Activated T-cell treated with anti-CD3 and anti-CD28 coated beads for 1 hour (primary cell): Measurements from ENCODE around the gene SHOX.
"Not testable (repeated sequence)": the region's sequence is repeated elsewhere in the genome, so short reads cannot be mapped to it uniquely, and the experiment has no call there.

Source experiments
- DNase-seq: peaks from one replicate; pipeline ENCODE4 v3.0.0-alpha.2; 2020; ENCODE audit warnings: low read depth

SHOX gene

DNA sequence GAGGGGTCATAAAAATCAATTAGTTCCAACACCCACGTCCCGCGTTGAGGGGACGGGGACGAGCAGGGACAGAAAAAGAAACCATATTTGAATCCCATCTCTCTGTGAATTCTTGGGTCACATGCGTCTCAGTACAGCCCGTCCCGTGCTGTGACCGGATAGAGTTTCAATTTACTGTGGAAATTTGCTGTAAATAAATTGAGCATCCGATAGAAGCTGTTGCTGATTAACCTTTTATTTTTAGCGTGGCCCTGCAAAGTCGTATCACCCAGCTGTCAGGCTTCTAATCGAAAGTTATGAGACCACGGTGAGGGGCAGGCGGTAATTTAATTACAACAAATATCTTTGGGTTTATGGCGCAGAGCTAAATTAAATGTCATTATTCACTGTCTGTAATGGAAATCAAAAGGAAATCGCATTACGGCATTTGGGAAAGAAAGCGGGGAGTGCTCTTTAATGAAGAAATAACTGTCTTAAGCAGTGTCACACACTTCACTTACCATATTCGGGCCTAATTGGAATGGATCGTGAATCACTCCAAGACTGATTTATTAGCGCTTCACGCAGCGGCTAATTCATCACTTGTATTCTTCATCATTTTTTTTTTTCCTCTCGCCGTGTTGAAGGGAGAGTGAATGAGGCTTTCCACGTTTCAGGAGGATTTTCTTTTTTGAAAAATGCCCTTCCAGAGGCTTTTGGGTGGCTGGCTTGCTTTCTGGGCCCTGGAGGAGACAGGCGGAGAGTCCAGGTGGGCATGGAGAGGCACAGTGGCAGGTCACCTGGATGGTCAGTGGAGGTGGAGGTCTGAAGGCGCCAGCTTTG lies 7.3 kb downstream of the SHOX start:
- DNase-seq: no peak

DNA sequence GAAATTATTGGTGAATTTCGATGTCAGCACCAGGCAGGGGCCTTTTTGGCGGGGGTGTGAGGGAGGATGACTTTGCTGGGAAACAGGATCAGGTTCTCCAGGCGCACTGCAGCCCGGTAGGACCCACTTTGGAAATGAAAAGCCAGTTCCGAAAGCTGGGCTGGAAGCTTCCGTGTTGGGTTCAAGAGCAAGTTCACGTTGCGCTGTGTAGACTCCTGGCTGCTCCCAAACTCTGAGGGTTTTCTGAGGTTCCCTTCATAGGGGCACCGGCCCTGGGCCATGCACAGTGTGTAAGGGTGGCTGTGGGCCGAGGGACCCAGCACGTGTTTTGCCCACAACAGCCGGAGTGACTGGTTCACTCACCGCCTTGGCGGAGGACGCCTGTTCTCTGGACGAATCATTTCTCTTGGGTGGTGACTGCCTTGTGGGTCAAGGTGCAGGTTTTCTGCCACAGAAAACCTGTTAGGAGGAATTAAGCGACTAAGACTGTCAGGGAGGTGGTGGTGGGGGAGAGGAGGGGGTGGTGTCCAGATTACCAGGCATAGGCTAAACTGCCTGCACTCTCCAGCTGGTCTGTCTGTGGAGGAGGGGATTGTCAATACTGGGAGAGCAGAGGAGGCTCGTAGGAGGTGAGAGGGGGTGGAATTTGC lies 8.0 kb downstream of the SHOX start:
- no peak for DNase-seq

DNA sequence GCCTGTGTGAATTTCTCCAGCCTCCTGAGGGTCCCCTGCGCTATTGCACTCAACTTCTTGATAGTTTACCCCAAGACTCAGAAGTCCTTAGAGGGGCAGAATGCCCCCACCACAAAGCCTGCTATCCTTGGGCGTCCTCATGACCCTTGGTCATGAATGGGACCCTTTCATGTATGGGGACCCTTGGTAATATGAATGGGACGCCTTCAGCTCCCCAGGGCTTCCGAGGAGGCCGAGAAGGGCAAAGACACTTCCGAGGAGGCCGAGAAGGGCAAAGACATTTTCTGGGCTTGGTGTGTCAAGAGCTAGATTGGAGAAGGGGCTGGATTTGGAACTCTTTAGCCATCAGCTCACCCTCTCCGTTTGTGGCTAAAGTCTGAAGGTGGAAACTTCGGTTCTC lies 8.6 kb downstream of the SHOX start:
- DNase-seq: no peak

DNA sequence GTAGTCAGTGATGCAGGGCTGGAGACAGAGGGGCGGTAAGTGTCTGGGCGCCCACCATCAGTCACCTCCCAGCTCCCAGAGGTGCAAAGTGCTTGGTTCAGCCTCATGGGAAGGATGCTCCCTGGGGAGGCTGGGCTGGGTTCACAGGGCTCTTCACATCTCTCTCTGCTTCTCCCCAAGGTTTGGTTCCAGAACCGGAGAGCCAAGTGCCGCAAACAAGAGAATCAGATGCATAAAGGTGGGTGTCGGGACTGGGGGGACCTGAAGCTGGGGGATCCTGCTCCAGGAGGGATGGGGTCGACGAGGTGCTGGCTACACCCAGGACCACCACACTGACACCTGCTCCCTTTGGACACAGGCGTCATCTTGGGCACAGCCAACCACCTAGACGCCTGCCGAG lies 10.1 kb downstream of the SHOX start:
- DNase-seq: no peak

DNA sequence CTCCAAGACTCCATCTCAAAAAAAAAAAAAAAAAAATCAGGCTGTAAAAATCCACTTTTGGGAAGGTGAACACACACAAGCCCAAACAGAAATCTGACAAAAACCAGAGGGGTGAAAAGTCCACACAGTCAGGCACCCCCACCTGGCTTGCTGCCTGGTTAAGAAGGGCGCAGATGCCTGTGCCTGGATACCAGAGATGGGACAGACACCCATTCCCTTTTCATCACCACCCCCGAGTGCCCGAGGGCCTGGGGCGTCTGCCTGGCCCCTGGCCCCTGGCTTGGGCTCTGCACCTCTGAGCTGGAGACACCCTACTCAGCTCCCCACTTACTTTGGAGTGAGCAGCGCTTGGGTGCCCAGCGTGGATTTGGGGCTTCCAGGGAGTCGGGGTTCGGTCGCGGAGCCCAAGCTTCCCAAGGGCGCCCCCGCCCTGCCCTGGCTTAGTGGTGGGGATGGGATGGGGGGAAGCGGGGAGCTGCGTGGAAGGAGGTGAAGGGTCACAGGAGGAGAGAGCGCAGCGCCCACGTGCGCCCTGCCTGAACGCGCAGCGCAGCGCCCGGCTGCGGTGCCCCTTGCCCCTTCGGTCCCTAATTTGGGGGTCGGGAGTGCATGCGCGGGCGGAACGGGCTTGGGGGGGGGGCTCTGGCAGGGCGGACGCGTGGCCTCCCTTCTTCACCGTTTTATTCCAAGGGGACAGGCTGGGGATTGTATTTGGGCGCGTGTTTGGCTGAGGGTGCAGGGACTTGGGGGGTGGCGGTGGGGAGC lies 11.3 kb downstream of the SHOX start:
- no peak for DNase-seq

DNA sequence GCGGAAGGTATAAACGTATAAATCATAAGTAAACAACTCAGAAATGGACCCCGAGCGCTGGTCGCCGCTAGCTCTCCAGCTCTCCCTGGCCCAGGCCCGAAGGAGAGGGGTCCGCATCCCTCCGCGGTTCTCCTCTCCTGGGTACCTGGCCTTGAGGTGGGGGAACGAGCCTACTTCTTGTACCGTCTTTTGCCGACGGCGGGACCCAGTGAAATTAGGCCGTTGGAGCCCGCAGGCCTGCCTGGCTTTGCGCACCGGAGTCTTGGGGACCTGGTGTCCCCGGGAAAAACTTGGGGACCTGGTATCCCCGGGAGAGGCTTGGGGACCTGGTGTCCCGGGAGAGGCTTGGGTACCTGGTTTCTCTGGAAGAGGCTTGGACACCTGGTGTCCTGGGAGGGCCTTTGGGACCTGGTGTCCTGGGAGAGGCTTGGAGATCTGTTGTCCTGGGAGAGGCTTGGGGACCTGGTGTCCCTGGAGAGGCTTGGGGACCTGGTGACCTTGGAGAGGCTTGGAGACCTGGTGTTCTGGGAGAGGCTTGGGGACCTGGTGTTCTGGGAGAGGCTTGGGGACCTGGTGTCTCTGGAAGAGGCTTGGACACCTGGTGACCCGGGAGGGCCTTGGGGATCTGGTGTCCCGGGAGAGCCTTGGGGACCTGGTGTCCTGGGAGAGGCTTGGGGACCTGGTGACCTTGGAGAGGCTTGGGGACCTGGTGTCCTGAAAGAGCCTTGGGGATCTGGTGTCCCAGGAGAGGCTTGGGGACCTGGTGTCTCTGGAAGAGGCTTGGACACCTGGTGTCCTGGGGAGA lies 12.0 kb downstream of the SHOX start:
- no peak for DNase-seq

DNA sequence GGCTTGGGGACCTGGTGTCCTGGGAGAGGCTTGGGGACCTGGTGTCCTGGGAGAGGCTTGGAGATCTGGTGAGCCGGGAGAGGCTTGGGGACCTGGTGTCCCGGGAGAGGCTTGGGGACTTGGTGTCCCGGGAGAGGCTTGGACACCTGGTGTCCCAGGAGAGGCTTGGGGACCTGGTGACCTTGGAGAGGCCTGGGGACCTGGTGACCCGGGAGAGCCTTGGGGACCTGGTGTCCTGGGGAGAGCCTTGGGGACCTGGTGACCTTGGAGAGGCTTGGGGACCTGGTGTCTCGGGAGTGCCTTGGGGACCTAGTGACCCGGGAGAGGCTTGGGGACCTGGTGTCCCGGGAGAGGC lies 12.6 kb downstream of the SHOX start:
- no peak for DNase-seq

DNA sequence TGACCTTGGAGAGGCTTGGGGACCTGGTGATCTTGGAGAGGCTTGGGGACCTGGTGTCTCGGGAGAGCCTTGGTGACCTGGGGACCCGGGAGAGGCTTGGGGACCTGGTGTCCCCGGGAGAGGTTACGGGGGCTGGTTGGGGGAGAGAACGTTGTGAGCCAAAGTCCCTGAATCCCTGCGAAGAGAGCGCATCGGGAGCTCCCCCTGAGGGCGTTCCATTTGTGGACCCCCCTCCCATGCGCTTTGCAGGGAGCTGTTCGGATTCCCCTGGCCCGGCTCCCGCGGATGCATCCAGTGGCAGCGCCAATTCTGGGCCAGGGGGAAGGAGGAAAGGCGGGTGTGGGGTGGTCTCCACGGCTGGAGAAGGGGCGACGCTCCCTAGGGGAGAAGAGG lies 13.3 kb downstream of the SHOX start:
- no peak for DNase-seq

DNA sequence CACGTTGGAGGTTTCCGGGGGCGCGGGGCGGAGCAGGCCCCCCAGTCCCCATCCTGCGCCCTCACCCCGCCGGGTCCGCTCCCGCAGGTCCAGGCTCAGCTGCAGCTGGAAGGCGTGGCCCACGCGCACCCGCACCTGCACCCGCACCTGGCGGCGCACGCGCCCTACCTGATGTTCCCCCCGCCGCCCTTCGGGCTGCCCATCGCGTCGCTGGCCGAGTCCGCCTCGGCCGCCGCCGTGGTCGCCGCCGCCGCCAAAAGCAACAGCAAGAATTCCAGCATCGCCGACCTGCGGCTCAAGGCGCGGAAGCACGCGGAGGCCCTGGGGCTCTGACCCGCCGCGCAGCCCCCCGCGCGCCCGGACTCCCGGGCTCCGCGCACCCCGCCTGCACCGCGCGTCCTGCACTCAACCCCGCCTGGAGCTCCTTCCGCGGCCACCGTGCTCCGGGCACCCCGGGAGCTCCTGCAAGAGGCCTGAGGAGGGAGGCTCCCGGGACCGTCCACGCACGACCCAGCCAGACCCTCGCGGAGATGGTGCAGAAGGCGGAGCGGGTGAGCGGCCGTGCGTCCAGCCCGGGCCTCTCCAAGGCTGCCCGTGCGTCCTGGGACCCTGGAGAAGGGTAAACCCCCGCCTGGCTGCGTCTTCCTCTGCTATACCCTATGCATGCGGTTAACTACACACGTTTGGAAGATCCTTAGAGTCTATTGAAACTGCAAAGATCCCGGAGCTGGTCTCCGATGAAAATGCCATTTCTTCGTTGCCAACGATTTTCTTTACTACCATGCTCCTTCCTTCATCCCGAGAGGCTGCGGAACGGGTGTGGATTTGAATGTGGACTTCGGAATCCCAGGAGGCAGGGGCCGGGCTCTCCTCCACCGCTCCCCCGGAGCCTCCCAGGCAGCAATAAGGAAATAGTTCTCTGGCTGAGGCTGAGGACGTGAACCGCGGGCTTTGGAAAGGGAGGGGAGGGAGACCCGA lies 14.0 kb downstream of the SHOX start:
- DNase-seq: no peak

DNA sequence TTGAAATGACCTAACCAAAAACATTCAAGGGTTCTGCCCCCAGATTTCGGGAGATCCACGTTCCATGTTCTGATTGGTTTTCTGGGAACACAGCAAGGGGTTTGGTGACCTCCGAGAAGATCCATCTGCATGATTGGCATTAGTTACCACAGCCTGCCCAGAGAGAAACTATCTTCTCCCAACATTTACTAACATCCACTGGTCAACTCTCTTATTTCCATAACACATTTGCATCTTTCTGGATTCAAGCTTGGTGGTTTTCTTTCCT lies 15.6 kb downstream of the SHOX start:
- DNase-seq: no peak

DNA sequence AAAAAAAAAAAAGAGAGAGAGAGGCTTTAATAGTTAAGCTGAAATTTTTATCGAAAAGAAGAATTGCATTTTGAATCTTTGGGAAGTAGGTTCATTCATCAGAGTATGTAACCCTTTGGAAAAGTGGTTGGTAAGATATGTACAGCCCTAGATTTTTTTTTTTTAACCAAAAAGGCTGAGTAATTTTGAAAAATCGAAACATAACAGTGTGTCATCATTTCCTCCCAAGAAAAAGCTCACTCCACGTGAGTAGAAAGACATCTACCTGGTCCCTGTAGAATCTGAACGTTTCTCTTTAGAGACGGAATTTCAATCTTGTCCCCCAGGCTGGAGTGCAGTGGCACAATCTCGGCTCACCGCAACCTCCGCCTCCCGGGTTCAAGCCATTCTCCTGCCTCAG lies 16.2 kb downstream of the SHOX start:
- DNase-seq: no peak

DNA sequence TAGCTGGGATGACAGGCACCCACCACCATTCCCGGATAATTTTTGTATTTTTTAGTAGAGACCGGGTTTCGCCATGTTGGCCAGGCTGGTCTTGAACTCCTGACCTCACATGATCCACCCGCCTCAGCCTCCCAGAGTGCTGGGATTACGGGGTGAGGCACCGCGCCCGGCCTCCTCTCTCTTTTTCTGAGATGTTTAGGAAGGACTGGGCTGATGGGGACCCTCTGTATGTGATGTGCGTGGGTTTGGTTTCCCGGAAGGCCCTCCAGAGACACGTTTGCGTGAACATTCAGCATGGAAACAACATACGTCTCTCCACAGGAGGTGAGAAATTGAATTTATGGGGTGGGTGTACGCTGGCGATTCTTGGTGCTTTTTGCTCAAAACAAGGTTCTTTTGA lies 18.6 kb downstream of the SHOX start:
- no peak for DNase-seq

DNA sequence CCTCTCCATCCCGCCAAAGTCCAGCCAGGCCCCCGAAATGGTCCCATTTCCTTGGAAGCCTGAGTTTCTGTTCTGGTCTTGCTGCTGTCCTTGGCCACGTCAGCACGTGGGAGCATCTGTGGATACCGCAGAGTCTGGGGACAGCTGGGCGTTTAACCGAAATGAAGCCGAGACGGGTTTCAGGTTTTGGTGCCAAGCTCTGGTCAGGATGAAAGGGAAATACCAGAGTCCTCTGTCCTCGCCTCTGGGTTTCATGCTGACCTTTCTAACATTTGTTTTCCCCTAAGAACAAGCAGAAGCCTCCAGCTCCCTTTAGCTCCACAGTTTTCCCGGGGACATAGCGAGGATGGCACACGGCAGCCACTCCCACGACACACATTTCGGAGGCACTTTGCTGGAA lies 19.7 kb downstream of the SHOX start:
- no peak for DNase-seq

DNA sequence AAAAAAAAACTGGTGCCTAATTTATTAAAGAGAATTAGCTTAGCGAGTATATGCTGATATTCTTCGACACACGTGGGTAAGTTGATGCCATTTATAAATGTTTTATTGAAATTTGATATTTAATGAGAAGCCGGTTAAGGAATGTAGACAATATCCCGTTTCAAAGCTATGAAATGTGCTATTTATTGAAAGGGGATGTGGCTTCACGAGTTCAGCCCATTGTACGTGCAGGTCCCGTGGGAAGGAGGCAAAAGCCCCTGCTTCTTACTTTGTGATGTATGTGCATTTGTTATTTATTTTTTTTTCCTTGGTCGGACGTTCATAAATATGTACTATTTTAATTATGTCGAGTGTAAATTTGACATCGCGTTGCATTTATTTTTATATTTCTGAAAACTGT lies 20.2 kb downstream of the SHOX start:
- no peak for DNase-seq

DNA sequence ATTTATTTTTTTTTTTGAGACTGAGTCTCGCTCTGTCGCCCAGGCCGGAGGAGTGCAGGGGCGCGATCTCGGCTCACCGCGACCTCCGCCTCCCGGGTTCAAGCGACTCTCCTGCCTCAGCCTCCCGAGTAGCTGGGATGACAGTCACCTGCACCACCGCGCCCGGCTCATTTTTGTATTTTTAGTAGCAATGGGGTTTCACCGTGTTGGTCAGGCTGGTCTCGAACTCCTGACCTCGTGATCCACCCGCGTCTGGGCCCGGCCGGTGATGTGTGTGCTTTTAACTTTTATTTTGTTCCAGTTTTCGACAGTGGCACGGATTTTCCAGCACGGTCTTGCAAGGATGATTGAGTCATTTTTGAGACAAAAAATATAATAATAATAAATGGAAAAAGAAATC lies 21.3 kb downstream of the SHOX start:
- not testable (repeated sequence) for DNase-seq

DNA sequence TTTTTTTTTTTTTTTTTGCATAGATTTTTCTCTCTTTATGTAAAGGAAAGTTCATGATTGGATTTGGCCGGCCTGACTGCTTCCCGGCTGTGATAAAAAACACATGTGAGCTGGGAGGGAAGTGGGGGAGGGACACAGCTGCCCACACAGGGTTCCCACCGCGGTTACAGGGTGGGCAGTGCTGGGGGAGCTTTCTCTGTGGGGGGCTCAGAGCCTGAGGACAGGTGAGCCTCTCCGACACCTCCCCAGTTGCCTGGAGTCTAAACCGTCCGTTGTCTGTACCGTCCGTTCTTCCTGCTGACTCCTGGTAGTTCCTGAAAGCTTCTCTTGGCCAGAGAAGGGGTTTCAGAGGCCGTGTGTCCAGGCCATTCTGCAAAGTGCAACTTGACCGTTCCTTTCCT lies 21.8 kb downstream of the SHOX start:
- no peak for DNase-seq

DNA sequence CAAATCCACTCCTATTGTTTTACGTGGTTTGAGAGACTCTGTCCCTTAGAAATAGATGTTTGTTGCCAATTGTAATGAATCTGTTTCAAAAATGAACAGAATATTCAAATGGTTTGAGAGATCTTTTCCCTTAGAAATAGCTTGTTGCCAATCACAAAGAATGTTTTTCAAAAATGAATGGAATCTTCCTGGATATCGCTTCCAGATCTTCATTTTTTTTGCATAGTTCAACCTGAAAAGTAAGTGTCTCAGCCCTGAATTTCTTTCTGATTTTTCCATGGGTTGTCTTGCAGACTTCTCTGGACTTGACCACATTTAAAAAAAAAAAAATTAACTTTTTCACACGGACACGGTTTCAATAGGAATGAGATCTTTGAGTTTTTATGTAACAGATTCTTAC lies 22.7 kb downstream of the SHOX start:
- no peak for DNase-seq

DNA sequence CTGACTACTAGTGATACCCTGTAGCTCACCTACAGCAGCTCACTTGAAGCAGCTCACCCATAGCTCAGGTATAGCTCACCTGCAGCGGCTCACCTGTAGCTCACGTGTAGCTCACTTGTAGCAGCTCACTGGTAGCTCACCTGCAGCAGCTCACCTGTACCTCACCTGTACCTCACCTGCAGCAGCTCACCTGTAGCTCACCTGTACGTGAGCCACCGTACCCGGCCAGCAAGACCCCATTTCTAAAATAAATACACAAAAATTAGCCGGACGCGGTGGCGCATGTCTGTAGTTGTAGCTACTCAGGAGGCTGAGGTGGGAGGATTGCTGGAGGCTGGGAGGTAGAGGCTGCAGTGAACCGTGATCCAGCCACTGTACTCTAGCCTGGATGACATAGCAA lies 30.6 kb downstream of the SHOX start:
- no peak for DNase-seq

DNA sequence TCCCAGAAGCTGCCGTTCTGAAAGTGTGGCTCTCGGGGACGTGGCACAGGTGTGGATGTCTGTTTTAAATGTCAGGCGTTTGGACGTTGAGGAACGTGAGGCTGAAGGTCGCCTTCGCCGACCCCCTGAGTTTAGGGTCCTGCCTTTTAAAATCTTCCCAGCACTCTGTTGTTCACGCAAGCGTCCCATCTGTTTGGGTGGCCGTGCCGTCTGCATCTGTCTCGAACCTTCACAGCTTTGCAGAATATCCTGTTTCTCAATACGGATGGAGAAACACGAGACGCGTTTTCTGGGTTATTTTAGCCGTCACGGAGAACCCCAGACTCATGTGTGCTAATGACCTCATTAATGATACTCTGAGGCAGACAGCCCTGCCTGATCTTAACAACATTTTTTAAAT lies 31.5 kb downstream of the SHOX start:
- no peak for DNase-seq

DNA sequence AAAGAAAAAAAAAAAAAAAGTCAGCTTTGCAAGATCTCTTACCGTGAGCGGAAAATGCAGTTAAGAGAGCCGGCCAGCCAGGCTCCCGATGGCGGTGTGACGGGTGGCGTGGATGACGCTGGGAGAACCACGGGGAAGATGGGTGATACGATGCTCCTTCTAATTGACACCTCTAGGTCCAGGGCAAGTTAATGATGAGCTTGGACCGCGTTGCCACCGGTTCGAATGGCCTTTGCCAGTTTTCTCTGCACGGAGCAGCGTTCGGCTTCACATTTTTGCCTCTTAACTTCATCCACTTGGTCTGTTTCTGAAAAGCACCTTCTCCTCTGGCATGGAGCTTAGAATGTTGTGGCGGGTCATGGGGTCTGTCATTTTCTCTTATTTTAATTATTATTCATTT lies 33.2 kb downstream of the SHOX start:
- DNase-seq: no peak
